Ishikawa (cell line): ENCODE measurements around the gene KIAA1614.

Experiments used
- CEBPB ChIP-seq: IDR thresholded peaks from 2 replicates; pipeline ENCODE4 v1.6.1; 2012
- CREB1 ChIP-seq: IDR thresholded peaks from 2 replicates; pipeline ENCODE4 v1.6.1; 2012; ENCODE audit warnings: low read depth
- EGR1 ChIP-seq: IDR thresholded peaks from 2 replicates; pipeline ENCODE4 v1.6.1; 2012
- EP300 ChIP-seq: IDR thresholded peaks from 2 replicates; pipeline ENCODE4 v1.6.1; 2012; ENCODE audit warnings: borderline replicate concordance
- FOXM1 ChIP-seq: IDR thresholded peaks from 2 replicates; pipeline ENCODE4 v1.6.1; 2012; ENCODE audit warnings: low read depth, borderline replicate concordance
- NFIC ChIP-seq: IDR thresholded peaks from 2 replicates; pipeline ENCODE4 v1.6.1; 2012
- RAD21 ChIP-seq: IDR thresholded peaks from 2 replicates; pipeline ENCODE4 v1.6.1; 2012; ENCODE audit warnings: low read depth
- TAF1 ChIP-seq: IDR thresholded peaks from 2 replicates; pipeline ENCODE4 v1.6.1; 2012; ENCODE audit warnings: low read depth, mild to moderate bottlenecking
- TCF12 ChIP-seq: IDR thresholded peaks from 2 replicates; pipeline ENCODE4 v1.6.1; 2012; ENCODE audit warnings: low read depth
- TEAD4 ChIP-seq: IDR thresholded peaks from 2 replicates; pipeline ENCODE4 v1.6.1; 2012
- YY1 ChIP-seq: IDR thresholded peaks from 2 replicates; pipeline ENCODE4 v1.6.1; 2012; ENCODE audit warnings: low read depth
- ZBTB7A ChIP-seq: IDR thresholded peaks from 2 replicates; pipeline ENCODE4 v1.6.1; 2012; ENCODE audit warnings: low read depth
- TF ChIP-seq, protein P1 (sequence below): IDR thresholded peaks from 2 replicates; pipeline ENCODE4 v1.6.1; 2012
- TF ChIP-seq, protein P2 (sequence below): IDR thresholded peaks from 2 replicates; pipeline ENCODE4 v1.6.1; 2012; ENCODE audit warnings: low read depth, mild to moderate bottlenecking
- TF ChIP-seq, protein P3 (sequence below): IDR thresholded peaks from 2 replicates; pipeline ENCODE4 v1.6.1; 2012

The KIAA1614 gene

DNA sequence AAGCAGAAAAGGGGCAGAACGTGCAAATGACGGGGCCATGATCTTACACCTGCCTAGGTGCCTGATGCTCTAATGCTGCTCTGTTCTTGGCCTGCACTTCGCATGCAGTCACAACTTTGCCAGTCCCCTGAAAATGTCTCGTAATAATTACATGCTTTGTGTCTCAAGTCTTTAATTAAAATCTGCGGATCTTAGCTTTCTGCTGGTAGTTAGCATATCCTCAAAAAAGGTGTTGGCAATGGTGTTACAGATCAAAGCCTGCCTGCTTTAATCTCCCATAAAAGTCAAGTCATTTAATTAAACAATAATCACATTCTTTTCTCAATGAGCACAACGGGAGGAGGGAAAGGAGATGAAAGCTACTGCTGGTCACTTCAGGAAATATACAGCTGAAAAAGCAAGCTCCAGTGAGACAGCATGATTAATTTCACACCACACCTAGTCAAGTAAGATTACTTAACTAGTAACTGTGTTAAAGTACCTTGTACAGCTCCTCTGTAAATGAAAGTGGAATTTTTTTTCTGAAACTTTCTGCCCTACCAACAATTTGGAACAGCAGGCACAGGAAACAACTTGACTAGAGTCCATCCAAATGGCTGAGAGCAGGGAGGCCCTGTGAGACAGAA lies 64.1 kb downstream of the KIAA1614 start:
- no peak for TF ChIP-seq RAD21
- TF ChIP-seq, protein P1, sequence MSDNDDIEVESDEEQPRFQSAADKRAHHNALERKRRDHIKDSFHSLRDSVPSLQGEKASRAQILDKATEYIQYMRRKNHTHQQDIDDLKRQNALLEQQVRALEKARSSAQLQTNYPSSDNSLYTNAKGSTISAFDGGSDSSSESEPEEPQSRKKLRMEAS = no peak
- TF ChIP-seq EP300 = no peak
- TF ChIP-seq NFIC = no peak
- TF ChIP-seq TEAD4 = no peak
- no peak for TF ChIP-seq CEBPB

DNA sequence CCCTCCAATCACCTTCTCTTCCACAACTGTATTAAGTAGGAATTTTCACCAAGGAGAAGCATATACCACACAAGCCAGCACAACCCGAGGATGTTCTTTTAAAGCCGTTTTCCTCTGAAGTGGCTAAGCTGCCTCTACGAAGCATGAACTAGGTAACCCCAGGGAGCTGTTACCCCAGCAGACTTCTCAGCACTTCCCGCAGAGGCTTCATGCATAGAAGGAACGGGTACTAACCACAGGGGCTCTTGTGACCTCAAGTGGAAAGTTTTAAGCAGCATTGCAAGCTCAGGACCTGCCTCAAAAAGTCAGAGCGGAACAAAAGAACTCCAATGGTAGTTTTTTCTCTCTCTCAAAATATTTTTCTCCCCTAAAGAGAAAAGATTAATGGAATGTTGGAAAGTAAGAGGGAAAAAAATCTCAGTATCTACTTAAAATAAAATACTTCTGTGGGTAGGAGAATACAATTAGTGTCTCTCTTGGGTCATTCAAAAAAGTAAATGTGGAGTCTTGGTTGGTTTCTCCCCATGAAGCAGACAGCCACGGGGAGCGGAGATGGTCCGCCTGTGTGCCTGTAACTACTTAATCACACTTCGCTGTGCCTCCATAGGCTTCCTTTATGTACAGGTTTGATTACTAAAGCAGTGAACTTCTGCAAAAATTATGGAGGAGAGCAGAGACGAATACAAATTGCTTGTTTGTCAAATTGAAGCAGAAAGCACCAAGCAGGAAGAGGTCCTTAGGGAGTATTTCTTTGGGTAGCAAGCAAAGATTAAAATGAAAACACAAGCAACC lies 69.1 kb downstream of the KIAA1614 start:
- TF ChIP-seq EGR1 (no peak), CREB1 (no peak), ZBTB7A (no peak), YY1 (no peak), EP300 (no peak), TEAD4 (no peak), TCF12 (no peak), CEBPB (no peak), TAF1 (no peak), FOXM1 (no peak), RAD21 (no peak), NFIC (no peak)
- TF ChIP-seq, protein P2, sequence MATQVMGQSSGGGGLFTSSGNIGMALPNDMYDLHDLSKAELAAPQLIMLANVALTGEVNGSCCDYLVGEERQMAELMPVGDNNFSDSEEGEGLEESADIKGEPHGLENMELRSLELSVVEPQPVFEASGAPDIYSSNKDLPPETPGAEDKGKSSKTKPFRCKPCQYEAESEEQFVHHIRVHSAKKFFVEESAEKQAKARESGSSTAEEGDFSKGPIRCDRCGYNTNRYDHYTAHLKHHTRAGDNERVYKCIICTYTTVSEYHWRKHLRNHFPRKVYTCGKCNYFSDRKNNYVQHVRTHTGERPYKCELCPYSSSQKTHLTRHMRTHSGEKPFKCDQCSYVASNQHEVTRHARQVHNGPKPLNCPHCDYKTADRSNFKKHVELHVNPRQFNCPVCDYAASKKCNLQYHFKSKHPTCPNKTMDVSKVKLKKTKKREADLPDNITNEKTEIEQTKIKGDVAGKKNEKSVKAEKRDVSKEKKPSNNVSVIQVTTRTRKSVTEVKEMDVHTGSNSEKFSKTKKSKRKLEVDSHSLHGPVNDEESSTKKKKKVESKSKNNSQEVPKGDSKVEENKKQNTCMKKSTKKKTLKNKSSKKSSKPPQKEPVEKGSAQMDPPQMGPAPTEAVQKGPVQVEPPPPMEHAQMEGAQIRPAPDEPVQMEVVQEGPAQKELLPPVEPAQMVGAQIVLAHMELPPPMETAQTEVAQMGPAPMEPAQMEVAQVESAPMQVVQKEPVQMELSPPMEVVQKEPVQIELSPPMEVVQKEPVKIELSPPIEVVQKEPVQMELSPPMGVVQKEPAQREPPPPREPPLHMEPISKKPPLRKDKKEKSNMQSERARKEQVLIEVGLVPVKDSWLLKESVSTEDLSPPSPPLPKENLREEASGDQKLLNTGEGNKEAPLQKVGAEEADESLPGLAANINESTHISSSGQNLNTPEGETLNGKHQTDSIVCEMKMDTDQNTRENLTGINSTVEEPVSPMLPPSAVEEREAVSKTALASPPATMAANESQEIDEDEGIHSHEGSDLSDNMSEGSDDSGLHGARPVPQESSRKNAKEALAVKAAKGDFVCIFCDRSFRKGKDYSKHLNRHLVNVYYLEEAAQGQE = no peak
- TF ChIP-seq, protein P1 = no peak
- TF ChIP-seq, protein P3, sequence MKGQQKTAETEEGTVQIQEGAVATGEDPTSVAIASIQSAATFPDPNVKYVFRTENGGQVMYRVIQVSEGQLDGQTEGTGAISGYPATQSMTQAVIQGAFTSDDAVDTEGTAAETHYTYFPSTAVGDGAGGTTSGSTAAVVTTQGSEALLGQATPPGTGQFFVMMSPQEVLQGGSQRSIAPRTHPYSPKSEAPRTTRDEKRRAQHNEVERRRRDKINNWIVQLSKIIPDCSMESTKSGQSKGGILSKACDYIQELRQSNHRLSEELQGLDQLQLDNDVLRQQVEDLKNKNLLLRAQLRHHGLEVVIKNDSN = no peak

DNA sequence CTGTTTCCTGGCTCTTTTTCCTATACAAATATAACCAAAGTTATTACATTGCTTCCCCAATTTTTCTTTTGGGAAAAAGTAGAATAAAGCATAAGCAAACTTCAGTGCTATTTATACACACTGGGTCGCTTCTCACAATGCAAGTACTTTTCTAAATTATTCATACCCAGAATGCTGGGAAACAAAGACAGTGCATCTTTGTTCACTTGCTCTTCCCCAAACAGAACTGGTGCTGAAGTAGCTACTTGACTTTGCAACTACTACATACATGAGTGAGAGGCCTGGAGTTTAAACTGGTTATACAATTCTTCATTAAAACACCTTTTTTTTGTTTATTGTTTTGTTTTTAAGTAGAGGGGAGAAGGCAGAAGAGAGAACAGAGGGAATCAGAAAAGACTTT lies 69.7 kb downstream of the KIAA1614 start:
- TF ChIP-seq TAF1 (no peak), RAD21 (no peak), ZBTB7A (no peak), EP300 (no peak), FOXM1 (no peak), EGR1 (no peak), NFIC (no peak), TEAD4 (no peak)
- TF ChIP-seq, protein P2 = no peak

DNA sequence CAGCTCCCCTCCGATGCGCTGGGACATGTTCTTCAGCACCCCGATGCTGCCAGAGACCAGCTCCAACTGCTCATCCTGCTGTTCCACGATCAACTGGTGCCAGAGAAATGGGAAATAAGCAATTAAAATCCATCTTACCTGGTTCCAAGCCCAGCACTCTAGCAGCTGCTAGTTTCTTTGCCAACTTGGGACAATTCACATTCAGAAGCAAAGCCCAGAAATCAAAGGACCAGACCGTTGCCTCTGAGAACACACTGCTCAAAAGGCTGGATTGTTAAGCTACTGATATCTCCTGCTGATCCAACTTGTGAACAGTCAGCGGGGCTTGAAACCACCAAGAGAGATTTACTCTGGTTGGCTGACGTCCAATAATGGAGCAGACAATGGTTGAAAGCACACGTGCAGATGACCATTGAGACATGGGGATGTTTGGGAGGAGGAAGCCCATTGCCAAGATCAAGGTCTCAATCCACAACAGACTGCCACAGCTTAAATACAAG lies 75.6 kb downstream of the KIAA1614 start:
- TF ChIP-seq TEAD4 (no peak), EGR1 (no peak), TCF12 (no peak; the same call in 1 of the 2 replicates), YY1 (0 out of 2 replicates have a peak, but pooled peaks have one; percentile 36), NFIC (peak; percentile 86), CEBPB (0 out of 2 replicates have a peak, but pooled peaks have one; percentile 2), FOXM1 (no peak)
- TF ChIP-seq, protein P1 = peak; percentile 65
- TF ChIP-seq, protein P2 = no peak
